Measurements from ENCODE around the gene FARSB. TPM values are rescaled to one million over a fixed set of nuclear protein-coding genes. Genes with fewer than 3 reads are reported as not detected.
A peak's percentile ranks its signal among the peaks of the same experiment; 100 is the strongest.
"Not testable (repeated sequence)": the region's sequence is repeated elsewhere in the genome, so short reads cannot be mapped to it uniquely, and the experiment has no call there.

Gene FARSB
- total RNA-seq, 1 experiment from 2014 or later, result 32.9 TPM

DNA sequence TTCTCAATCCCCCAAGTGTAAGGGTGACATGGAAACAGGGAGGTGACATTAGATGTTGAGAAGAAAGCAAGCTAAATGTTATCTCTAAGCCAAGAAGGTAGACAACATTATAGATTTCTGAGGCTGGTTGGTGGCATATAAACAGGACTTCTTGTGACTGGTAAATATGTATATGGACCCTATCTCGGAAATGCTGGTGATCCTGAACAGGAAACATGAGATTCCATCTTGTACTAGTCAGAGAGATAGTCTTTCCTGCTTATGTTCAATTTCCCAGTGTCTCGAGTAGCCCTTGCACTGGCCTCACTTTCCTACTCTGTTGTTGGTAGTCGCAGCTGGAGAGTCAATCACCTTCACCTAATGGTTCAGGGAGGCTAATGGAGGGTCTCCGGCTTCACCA lies 42.4 kb upstream of the FARSB start:
- Histone ChIP-seq H3K4me3 (ENCODE audit: low read length) (no peak overlapping the region), H3K79me2 (ENCODE audit: low read length) (no peaks in the 10 kb centered on the region), H3K27ac (ENCODE audit: low read length) (no peak overlapping the region), H2AFZ (ENCODE audit: low read length) (no peak overlapping the region), H3K36me3 (ENCODE audit: low read depth, low read length) (no peaks in the 10 kb centered on the region), H3K9me3 (ENCODE audit: low read length) (no peaks in the 10 kb centered on the region), H3K4me1 (ENCODE audit: insufficient read depth, low read length) (no peaks in the 10 kb centered on the region), H3K9me2 (replicated peaks; ENCODE audit: low read length) (no peaks in the 10 kb centered on the region), H3K27me3 (ENCODE audit: low read length) (no peaks in the 10 kb centered on the region), H3K9ac (ENCODE audit: low read length) (no peak overlapping the region), H3F3A (ENCODE audit: low read length, unreplicated experiment) (no peaks in the 10 kb centered on the region), H3K4me2 (ENCODE audit: low read length) (no peak overlapping the region), H4K20me1 (ENCODE audit: low read length) (no peaks in the 10 kb centered on the region)
- ChIA-PET CTCF (no interaction called here), POLR2A (ENCODE audit: unreplicated experiment) (no interaction called here)
- intact Hi-C loops (cut with micrococcal nuclease), result no loop called here
- no TSS peak for BruUV-seq (replicated peaks)
- DNase-seq (no peak), ATAC-seq (no peak)
- no peak for TF ChIP-seq EZH2 (IDR thresholded peaks at IDR 0.05; ENCODE audit: low read length, unreplicated experiment)

GRCh38 chr2:222693837-222694236 lies 37.9 kb upstream of the FARSB start:
- H2AFZ ChIP-seq (ENCODE audit: low read length), result no peak overlapping the region
- no peak overlapping the region for H3K27ac ChIP-seq (ENCODE audit: low read length)
- POLR2A ChIA-PET (ENCODE audit: unreplicated experiment), result no interaction called here
- DNase-seq, result peak; percentile 61
- intact Hi-C loops (cut with micrococcal nuclease), result loop anchor here (1.0 to 5.0 kb wide), 3 partner anchors 103 to 263 kb away; no protein-coding TSS in a partner anchor
- no peaks in the 10 kb centered on the region; the same call in 1 of the 2 replicates for H3K4me1 ChIP-seq (ENCODE audit: insufficient read depth, low read length)
- ATAC-seq, result peak; percentile 87
- CTCF ChIA-PET, result interaction anchor here (1.0 kb wide), 1 partner anchor 103 kb away, joined by 3 read pairs; no protein-coding TSS in a partner anchor
- H3K4me2 ChIP-seq (ENCODE audit: low read length), result no peak overlapping the region
- no peaks in the 10 kb centered on the region for H3K36me3 ChIP-seq (ENCODE audit: low read depth, low read length)
- peak; percentile 65 for TF ChIP-seq CTCF (conservative IDR thresholded peaks at IDR 0.05; ENCODE audit: low read depth, low read length)
- TF ChIP-seq EZH2 (IDR thresholded peaks at IDR 0.05; ENCODE audit: low read length, unreplicated experiment), result no peak
- no peaks in the 10 kb centered on the region for H3K9me2 ChIP-seq (replicated peaks; ENCODE audit: low read length)
- no peaks in the 10 kb centered on the region for H3K79me2 ChIP-seq (ENCODE audit: low read length)
- H3F3A ChIP-seq (ENCODE audit: low read length, unreplicated experiment), result no peaks in the 10 kb centered on the region
- no peak overlapping the region for H3K4me3 ChIP-seq (ENCODE audit: low read length)
- H3K27me3 ChIP-seq (ENCODE audit: low read length), result no peaks in the 10 kb centered on the region
- H4K20me1 ChIP-seq (ENCODE audit: low read length), result no peaks in the 10 kb centered on the region
- no peak overlapping the region for H3K9ac ChIP-seq (ENCODE audit: low read length)
- no peaks in the 10 kb centered on the region for H3K9me3 ChIP-seq (ENCODE audit: low read length)
- no TSS peak for BruUV-seq (replicated peaks)

- H3F3A ChIP-seq (ENCODE audit: low read length, unreplicated experiment); H3K4me2 ChIP-seq (ENCODE audit: low read length); H3K27me3 ChIP-seq (ENCODE audit: low read length); DNase-seq; H3K27ac ChIP-seq (ENCODE audit: low read length); ATAC-seq; H2AFZ ChIP-seq (ENCODE audit: low read length); H3K4me3 ChIP-seq (ENCODE audit: low read length); BruUV-seq (replicated peaks); H4K20me1 ChIP-seq (ENCODE audit: low read length); H3K9me2 ChIP-seq (replicated peaks; ENCODE audit: low read length); H3K9me3 ChIP-seq (ENCODE audit: low read length); H3K9ac ChIP-seq (ENCODE audit: low read length); POLR2A ChIA-PET (ENCODE audit: unreplicated experiment); CTCF ChIA-PET; H3K79me2 ChIP-seq (ENCODE audit: low read length); H3K4me1 ChIP-seq (ENCODE audit: insufficient read depth, low read length); H3K36me3 ChIP-seq (ENCODE audit: low read depth, low read length): not testable (repeated sequence)
- intact Hi-C loops (cut with micrococcal nuclease), result loop anchor here (5.0 kb wide), 2 partner anchors 104 to 264 kb away; no protein-coding TSS in a partner anchor
Measured at GRCh38 chr2:222693413-222693812, 37.5 kb upstream of the FARSB start.

GRCh38 chr2:222690564-222691200 lies 34.8 kb upstream of the FARSB start:
- H4K20me1 ChIP-seq (ENCODE audit: low read length), result no peaks in the 10 kb centered on the region
- H3K79me2 ChIP-seq (ENCODE audit: low read length), result no peaks in the 10 kb centered on the region
- DNase-seq (peak; percentile 86), ATAC-seq (peak; percentile 87)
- H3K4me1 ChIP-seq (ENCODE audit: insufficient read depth, low read length), result no peaks in the 10 kb centered on the region; the same call in 1 of the 2 replicates
- no peaks in the 10 kb centered on the region for H3K27me3 ChIP-seq (ENCODE audit: low read length)
- H2AFZ ChIP-seq (ENCODE audit: low read length), result peak overlapping the region; percentile 66; the same call in 1 of the 2 replicates
- H3K4me2 ChIP-seq (ENCODE audit: low read length), result peak overlapping the region; percentile 74
- no peaks in the 10 kb centered on the region for H3F3A ChIP-seq (ENCODE audit: low read length, unreplicated experiment)
- peak overlapping the region; percentile 54; the same call in 1 of the 2 replicates for H3K4me3 ChIP-seq (ENCODE audit: low read length)
- H3K9ac ChIP-seq (ENCODE audit: low read length), result no peak overlapping the region
- intact Hi-C loops (cut with micrococcal nuclease), result loop anchor here (1.0 to 5.0 kb wide), 4 partner anchors 107 to 267 kb away; no protein-coding TSS in a partner anchor
- no peaks in the 10 kb centered on the region for H3K36me3 ChIP-seq (ENCODE audit: low read depth, low read length)
- H3K9me3 ChIP-seq (ENCODE audit: low read length), result no peaks in the 10 kb centered on the region
- no peak overlapping the region for H3K27ac ChIP-seq (ENCODE audit: low read length)
- BruUV-seq (replicated peaks), result no TSS peak
- CTCF ChIA-PET, result interaction anchor here (0.5 to 1.4 kb wide), 3 partner anchors 16 to 348 kb away, joined by 3 to 5 read pairs (median 3); no protein-coding TSS in a partner anchor
- TF ChIP-seq CTCF (conservative IDR thresholded peaks at IDR 0.05; ENCODE audit: low read depth, low read length) (peak; percentile 100), EZH2phosphoT487 (IDR thresholded peaks at IDR 0.05; ENCODE audit: borderline replicate concordance, low read length) (no peak), EZH2 (IDR thresholded peaks at IDR 0.05; ENCODE audit: low read length, unreplicated experiment) (no peak)
- POLR2A ChIA-PET (ENCODE audit: unreplicated experiment), result no interaction called here
- H3K9me2 ChIP-seq (replicated peaks; ENCODE audit: low read length), result no peaks in the 10 kb centered on the region
